Activated gamma-delta T cell treated with anti-CD3 and anti-CD28 coated beads, Interleukin-2, amount 50 U/mL, for 16 hours (primary cell): ENCODE data around the gene UBXN11.
A peak's percentile ranks its signal among the peaks of the same experiment; 100 is the strongest.
"Not testable (repeated sequence)": the region's sequence is repeated elsewhere in the genome, so short reads cannot be mapped to it uniquely, and the experiment has no call there.

Source experiments
- DNase-seq: peaks from one replicate; pipeline ENCODE4 v3.0.0-alpha.2; 2020; ENCODE audit warnings: low read depth

Gene UBXN11

DNA sequence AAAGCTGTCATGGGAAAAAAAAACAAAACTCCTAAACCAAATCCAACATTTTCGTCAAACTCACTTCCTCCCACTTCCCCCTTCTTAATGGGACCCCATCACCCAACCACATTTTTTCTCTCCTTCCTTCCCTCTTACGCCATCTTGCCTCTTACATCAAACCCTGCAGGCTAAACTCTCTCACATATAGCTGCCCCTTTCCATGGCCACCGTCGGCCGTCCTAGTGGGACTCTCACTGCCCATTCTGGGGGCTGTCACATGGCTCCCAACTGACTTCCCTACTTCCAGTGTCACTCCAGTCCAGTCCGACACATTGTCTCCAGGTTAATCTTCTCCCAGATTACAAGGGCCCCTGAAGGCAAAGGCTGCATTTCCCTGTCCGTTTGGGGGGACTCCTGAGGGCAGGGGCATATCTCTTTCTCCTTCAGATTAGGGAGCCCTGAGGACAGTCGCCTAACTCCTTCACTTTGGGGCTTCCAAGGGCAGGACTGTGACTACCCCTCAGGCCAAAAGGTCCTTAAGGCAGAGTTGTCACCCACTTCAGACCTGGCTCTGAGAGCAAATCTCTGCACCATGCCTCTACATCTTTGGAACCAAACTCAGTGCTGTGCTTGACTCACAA, 658 bp downstream of the UBXN11 start:
- no peak for DNase-seq

GRCh38 chr1:26302733-26303405, 3.6 kb downstream of the UBXN11 start:
- DNase-seq = no peak

GRCh38 chr1:26300578-26301275, 5.7 kb downstream of the UBXN11 start:
- no peak for DNase-seq

DNA sequence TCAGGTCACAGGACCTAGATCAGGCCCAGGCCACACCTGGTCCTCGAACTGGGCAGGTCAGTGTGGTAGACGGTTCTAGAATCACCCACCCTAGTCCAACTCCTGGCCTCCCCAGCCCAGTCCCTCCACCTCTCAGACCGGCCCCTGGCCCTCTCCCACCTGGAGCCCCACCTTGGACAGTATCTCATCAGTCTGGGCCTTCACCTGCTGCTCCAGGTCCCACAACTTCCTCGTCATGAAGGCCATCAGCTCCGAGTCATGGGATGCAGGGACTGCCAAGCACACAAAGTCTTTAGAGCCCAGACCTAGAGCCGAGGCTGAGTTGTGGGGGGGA, 8.7 kb downstream of the UBXN11 start:
- no peak for DNase-seq

DNA sequence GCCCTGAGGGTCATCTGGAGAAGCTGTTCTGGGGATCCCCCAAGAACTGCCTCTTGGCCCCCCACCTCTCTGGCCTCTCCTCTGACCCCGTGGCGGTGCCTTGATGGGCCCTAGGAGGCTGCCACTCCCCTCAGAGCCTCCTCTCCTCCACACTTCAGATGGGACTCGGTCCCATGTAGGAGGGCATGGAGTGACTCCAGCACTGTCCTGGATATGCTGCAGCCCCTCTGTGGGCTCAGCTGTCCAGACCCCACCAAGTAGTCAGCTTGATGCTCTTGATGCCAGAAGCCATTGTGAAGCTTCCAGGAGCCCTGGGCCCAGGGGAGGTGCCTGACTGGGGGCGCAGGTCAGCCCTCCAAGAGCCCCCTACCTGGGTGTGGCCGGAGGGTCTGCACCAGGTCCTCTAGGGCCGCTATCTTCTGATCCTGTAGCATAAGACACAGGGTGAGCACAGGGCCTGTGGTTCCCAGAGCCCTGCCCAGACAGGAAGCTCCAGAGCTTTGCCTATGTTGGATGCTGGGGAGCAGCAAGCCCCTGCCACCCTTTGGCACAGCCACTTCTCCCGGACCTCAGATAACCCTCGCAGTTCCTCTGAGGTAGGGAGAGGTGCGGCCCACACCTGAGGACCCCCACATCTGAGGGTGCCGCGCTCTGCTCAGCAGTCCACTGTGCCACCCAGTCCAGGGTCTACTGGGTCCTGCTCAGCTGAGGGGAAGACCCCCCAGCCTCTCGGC, 9.2 kb downstream of the UBXN11 start:
- no peak for DNase-seq

GRCh38 chr1:26296340-26297056, 9.9 kb downstream of the UBXN11 start:
- DNase-seq = no peak

- DNase-seq = no peak
Measured at GRCh38 chr1:26295194-26296138, 11.0 kb downstream of the UBXN11 start.

GRCh38 chr1:26293911-26294463, 12.4 kb downstream of the UBXN11 start:
- DNase-seq = no peak

DNA sequence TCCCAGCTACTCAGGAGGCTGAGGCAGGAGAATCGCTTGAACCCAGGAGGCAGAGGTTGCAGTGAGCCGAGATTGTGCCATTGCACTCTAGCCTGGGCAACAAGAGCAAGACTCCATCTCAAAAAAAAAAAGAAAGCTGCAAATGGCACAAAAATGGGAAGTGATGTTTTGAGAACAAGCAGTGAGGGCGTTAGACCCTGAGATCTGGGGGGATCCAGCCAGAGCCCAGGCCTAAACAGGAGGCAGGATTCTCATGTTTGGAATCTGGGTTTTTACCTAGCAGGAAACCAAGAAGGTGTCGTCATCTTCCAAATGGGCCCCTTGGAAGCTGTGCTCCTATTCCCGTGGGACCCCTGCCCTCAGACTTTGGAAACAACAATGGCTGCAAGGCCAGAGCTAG, 13.7 kb downstream of the UBXN11 start:
- not testable (repeated sequence) for DNase-seq

GRCh38 chr1:26291939-26292338, 14.5 kb downstream of the UBXN11 start:
- no peak for DNase-seq

GRCh38 chr1:26291433-26291832, 15.0 kb downstream of the UBXN11 start:
- no peak for DNase-seq

DNA sequence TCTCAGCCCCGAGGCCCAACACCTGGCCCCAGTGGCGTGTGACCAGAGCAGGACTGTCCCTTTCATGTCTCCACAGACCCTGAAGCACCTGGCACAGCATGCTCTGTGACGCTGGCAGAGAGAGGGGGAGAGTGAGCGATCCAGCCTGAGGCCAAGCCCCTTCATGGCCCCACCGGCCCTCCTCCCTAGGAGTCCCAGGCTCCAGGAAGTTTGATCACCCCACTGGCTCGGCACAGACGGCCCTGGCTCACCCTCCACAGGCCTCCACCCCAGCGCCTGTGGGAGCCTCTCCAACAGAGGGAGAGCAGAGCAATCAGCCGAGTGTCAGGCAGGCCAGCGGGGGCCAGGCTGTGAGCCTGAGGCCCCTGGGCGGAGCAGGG, 15.6 kb downstream of the UBXN11 start:
- no peak for DNase-seq

DNA sequence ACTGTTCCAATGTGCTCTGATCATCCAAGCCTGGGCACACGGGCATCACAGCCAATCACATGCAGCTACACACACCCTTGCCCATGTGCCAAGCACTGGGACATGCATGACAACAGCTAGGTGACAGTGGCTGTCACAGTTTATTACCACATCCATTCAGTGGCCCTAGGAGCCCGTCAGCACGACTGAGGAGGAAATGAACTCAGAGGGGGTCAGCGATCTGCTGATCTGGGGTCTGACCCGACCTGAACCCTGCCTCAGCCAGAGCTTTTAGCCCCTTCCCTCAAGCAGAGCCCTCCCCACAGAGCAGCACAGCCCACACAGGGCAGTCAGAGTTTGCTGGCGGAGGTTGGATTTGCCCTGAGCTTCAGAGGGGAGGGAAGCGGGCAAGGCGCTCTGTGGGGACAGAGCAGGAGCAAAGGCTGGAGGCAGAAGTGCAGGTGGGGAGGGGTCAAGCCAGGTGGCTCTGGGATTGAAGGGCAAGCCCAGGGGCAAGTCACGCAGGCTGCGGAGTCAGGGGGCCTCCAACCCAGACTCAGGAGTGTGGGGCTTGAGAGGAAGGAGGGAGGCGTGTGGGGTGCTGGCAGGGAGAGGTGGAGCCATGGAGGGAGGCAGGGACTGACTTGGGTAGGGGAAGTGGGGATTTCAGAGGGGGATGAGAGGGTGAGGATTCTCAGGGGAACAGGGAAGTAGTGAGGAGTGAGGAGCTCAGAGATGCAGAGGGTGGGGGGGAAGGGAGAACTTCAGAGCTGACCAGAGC, 16.1 kb downstream of the UBXN11 start:
- DNase-seq = no peak

DNA sequence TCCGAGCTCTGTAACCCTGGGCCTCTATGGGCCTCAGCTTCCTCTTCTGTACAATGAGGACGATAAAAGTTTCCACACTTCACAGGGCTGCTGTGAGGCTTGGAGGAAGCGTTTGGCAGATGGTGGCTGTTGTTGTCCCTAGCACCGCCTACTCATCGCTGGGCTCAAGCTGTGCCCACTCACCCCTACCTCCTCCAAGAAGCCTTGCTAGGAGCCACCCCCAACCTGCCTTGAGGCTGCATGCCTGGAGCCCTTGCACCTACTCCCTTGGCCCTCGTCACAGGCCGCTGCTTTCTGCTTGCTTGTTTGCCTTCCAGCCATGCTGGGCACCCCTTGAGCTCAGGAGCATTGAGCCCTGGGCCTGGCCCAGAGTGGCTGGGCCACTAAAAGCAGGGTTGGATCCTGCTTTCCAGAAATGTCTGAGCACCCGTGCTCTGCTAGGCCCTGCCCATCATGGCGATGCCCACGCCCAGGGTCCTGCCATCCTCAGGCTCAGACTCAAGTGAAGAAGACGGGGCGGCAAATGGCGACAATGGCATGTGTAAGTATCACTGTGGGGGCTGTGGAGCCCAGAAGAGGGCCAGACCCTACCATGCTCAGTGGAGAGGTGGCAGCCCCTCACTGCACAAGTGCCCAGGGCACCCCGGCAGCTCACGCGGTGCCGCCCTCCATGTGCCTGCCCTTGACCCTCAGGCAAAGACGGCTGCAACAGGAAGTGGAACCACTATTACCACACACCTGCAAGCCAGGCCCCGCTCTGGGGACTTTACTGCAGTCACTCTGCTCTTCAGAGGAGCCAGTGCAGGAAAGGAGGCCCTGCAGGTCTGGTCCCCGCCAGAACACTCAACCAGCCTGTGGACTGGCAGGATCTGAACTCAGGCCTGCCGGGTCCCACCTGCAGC, 17.0 kb downstream of the UBXN11 start:
- DNase-seq = no peak

- no peak for DNase-seq
Measured at GRCh38 chr1:26288311-26288941, 18.0 kb downstream of the UBXN11 start.

GRCh38 chr1:26287811-26288210, 18.6 kb downstream of the UBXN11 start:
- DNase-seq = no peak

- DNase-seq = peak; percentile 54
Measured at GRCh38 chr1:26287033-26287711, 19.3 kb downstream of the UBXN11 start.

- DNase-seq = no peak
Measured at GRCh38 chr1:26286064-26286416, 20.4 kb downstream of the UBXN11 start.
